Activated B cell treated with CpG ODN at 0.5 μM for 24 hours (primary cell): Measurements from ENCODE around the gene MMP8. TPM values are rescaled to one million over a fixed set of nuclear protein-coding genes. Genes with fewer than 3 reads are reported as not detected.
"Not testable (repeated sequence)": the region's sequence is repeated elsewhere in the genome, so short reads cannot be mapped to it uniquely, and the experiment has no call there.

Experiments used
- ATAC-seq: fragments of 200-7000 bp; cut with Tn5 transposase; one replicate; pipeline ENCODE4 v1.10.0; 2021; ENCODE audit warnings: low read depth, mild to moderate bottlenecking, moderate library complexity
- CTCF ChIA-PET: fragments of 350-600 bp; sonication (Branson Sonifier 250); formaldehyde crosslinking; loops from one replicate; lab custom pipeline; 2021; ENCODE audit warnings: antibody characterized with exemption; lab: Charles Lee
- POLR2A ChIA-PET: fragments of 350-600 bp; sonication (Branson Sonifier 250); formaldehyde crosslinking; loops from one replicate; lab custom pipeline; 2021; ENCODE audit warnings: antibody characterized with exemption; lab: Charles Lee
- DNase-seq: peaks from one replicate; pipeline ENCODE4 v3.0.0; 2022
- H3K27ac Mint-ChIP-seq: one replicate; pipeline ENCODE4 v1.8.0; 2020; ENCODE audit warnings: mixed read lengths
- H3K27me3 Mint-ChIP-seq: one replicate; pipeline ENCODE4 v1.8.0; 2021; ENCODE audit warnings: mixed read lengths
- H3K36me3 Mint-ChIP-seq: one replicate; pipeline ENCODE4 v1.8.0; 2021; ENCODE audit warnings: low read depth, mixed read lengths
- H3K4me1 Mint-ChIP-seq: one replicate; pipeline ENCODE4 v1.8.0; 2021; ENCODE audit warnings: mixed read lengths
- H3K4me3 Mint-ChIP-seq: one replicate; pipeline ENCODE4 v1.8.0; 2020; ENCODE audit warnings: mild to moderate bottlenecking, mixed read lengths
- H3K9me3 Mint-ChIP-seq: one replicate; pipeline ENCODE4 v1.8.0; 2020; ENCODE audit warnings: mixed read lengths
- intact Hi-C: fragments of 100-400 bp; cut with micrococcal nuclease; formaldehyde crosslinking; loops from one replicate; pipeline ENCODE4 v1.15.1; 2024
- total RNA-seq: library from RNA; stranded (reverse); gene quantifications from 2 replicates; pipeline ENCODE4 v1.2.3, GENCODE V29; 2022
- TF ChIP-seq, protein P1 (sequence below): fragments of 200-600 bp; IDR thresholded peaks from one replicate; pipeline ENCODE4 v1.8.0; 2022; ENCODE audit warnings: antibody characterized with exemption, mild to moderate bottlenecking

MMP8 gene
- total RNA-seq, 1 donor from 2014 or later, result not detected

DNA sequence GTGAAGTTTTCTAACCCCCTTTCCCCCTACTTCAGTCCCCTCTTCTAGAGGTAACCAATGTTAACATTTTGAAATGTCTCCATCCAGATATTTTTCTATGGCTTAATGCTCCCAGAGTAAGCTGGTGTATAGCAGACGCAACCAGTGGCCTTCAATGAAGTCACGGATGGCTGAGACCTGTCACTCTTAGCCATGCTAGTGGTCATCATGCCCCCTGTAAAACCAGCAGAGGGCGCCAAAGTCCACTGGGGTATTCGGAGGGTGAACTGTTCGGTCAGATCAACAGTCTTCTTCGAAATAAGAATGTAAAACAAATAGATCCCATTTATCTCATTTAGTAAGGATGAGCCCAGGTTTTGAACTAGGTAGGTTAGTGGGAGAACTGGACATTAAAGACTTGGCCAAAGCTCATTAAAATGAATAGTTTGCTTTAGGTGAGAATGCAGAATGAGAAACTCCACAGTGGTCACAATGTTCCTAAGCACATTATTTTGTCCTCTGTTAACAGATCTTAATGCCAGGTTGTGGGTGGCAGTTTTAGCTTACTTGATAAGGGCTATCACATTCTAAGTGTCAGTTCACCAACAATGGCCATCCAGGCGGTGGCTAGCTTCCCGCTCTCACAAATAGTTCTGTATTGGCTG, 8.6 kb upstream of the MMP8 start:
- TF ChIP-seq, protein P1, sequence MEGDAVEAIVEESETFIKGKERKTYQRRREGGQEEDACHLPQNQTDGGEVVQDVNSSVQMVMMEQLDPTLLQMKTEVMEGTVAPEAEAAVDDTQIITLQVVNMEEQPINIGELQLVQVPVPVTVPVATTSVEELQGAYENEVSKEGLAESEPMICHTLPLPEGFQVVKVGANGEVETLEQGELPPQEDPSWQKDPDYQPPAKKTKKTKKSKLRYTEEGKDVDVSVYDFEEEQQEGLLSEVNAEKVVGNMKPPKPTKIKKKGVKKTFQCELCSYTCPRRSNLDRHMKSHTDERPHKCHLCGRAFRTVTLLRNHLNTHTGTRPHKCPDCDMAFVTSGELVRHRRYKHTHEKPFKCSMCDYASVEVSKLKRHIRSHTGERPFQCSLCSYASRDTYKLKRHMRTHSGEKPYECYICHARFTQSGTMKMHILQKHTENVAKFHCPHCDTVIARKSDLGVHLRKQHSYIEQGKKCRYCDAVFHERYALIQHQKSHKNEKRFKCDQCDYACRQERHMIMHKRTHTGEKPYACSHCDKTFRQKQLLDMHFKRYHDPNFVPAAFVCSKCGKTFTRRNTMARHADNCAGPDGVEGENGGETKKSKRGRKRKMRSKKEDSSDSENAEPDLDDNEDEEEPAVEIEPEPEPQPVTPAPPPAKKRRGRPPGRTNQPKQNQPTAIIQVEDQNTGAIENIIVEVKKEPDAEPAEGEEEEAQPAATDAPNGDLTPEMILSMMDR, result no peak
- Mint-ChIP-seq H3K9me3 (no peaks in the 10 kb centered on the region), H3K36me3 (no peaks in the 10 kb centered on the region), H3K27me3 (peaks cover 27% of the 10 kb centered on the region), H3K4me1 (no peaks in the 10 kb centered on the region), H3K4me3 (no peak overlapping the region), H3K27ac (no peak overlapping the region)
- DNase-seq, result no peak
- no peak for ATAC-seq
- POLR2A ChIA-PET, result no interaction called here
- intact Hi-C loops, result loop anchor here (1.0 kb wide), 1 partner anchor 208 kb away; no protein-coding TSS in a partner anchor
- CTCF ChIA-PET, result no interaction called here

- H3K36me3 Mint-ChIP-seq, H3K27ac Mint-ChIP-seq, POLR2A ChIA-PET, ATAC-seq, H3K4me1 Mint-ChIP-seq, intact Hi-C loops, CTCF ChIA-PET, DNase-seq, H3K4me3 Mint-ChIP-seq, H3K9me3 Mint-ChIP-seq: not testable (repeated sequence)
- peaks cover 22% of the 10 kb centered on the region for H3K27me3 Mint-ChIP-seq
These were observed 6.2 kb upstream of the MMP8 start for GRCh38 chr11:102730944-102731343.

DNA sequence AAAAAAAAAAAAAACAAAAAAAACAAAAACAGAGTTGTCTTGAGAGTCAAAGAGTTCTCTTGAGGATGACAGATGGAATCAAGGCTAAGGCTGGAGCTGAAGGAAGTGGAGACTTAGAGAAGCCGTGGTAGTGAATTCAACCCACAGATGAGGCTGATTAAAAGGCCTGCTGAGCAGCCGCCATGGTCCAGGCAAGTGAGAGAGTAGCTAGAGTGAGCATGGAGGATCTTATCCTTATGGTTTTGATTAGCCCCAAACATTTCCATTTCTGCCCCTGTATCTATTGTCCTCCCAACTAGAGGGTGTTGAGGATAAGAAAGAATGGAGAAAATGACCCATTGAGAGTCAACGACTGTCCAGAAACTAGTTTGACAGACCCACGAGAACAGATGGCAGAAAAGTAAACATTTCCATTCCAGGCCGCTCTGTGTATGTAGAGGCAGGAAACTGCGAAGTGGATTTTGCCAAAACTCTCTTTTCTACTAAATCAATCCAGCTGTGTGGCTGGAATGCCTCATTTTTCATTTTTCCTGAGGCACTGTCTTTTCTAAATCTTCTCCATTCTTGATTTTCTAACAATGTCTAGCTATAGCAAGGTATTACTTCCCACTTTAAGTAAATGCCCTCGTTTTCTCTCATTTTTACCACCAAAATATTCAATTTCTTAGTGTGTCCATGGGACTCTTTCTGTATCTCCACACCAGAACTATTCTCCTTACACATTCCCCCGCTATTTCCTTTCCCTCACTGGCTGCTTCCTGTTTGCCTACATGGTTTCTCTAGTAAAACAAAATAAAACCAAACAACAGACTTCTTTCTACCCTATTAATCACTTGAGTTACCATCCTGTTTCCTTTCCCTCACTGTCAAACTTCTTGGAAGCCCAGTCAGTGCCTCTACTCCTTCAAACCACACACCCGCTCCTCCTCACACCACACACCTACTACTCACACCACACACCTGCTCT, 5.4 kb upstream of the MMP8 start:
- ChIA-PET POLR2A (no interaction called here), CTCF (no interaction called here)
- no peaks in the 10 kb centered on the region for H3K4me1 Mint-ChIP-seq
- no peak for DNase-seq
- TF ChIP-seq, protein P1, result no peak
- intact Hi-C loops, result no loop called here
- no peaks in the 10 kb centered on the region for H3K9me3 Mint-ChIP-seq
- H3K36me3 Mint-ChIP-seq, result no peaks in the 10 kb centered on the region
- H3K27me3 Mint-ChIP-seq, result peaks cover 19% of the 10 kb centered on the region
- H3K4me3 Mint-ChIP-seq, result no peak overlapping the region
- no peak overlapping the region for H3K27ac Mint-ChIP-seq
- ATAC-seq, result no peak

DNA sequence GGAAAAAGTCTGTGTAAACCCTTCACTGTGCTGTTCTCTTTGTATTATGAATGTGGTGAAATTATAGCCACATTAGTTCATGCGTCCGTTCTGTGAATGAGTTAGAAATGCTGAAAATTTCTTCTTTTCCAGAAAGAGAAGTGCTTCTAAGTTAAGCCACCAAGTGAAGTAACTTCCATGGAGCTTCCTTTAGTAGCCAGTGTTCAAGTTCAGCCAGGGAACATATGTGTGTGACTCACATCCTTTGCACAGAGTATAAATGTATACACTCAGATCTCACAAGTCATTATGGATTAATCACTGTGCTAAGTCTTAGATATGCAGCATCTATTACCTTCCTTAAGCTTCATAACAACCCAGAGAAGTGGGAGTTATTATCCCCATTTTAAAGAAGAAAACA, 3.1 kb upstream of the MMP8 start:
- H3K27me3 Mint-ChIP-seq, result peaks cover 2% of the 10 kb centered on the region
- ChIA-PET POLR2A (no interaction called here), CTCF (no interaction called here)
- no peaks in the 10 kb centered on the region for H3K4me1 Mint-ChIP-seq
- H3K4me3 Mint-ChIP-seq, result no peak overlapping the region
- peaks cover 4% of the 10 kb centered on the region for H3K9me3 Mint-ChIP-seq
- no peaks in the 10 kb centered on the region for H3K36me3 Mint-ChIP-seq
- TF ChIP-seq, protein P1, result no peak
- DNase-seq (no peak), ATAC-seq (no peak)
- intact Hi-C loops, result no loop called here
- H3K27ac Mint-ChIP-seq, result no peak overlapping the region

- TF ChIP-seq, protein P1, result no peak
- Mint-ChIP-seq H3K9me3 (peaks cover 4% of the 10 kb centered on the region), H3K27me3 (peaks cover 6% of the 10 kb centered on the region), H3K4me1 (no peaks in the 10 kb centered on the region), H3K36me3 (no peaks in the 10 kb centered on the region), H3K27ac (no peak overlapping the region), H3K4me3 (no peak overlapping the region)
- DNase-seq (no peak), ATAC-seq (no peak)
- CTCF ChIA-PET, result no interaction called here
- intact Hi-C loops, result no loop called here
- POLR2A ChIA-PET, result no interaction called here
These were observed 1.9 kb downstream of the MMP8 start for GRCh38 chr11:102722821-102723220.
